ENCODE results near the gene NSMCE1.

DNA sequence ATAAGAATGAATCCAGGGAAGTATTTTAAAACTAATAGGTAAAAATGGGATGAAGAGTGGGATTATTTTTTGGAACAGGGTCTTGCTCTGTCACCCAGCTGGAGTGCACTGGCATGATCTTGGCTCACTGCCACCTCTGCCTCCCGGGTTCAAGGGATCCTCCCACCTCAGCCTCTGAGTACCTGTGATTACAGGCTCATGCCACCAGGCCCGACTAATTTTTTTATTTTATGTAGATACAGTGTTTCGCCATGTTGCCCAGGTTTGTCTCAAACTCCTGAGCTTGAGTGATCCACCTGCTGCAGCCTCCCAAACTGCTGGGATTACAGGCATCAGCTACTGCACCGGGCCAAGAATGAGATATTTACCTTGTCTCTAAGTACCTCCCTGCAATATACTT lies 22.1 kb downstream of the NSMCE1 start:
- TF ChIP-seq, protein P1, sequence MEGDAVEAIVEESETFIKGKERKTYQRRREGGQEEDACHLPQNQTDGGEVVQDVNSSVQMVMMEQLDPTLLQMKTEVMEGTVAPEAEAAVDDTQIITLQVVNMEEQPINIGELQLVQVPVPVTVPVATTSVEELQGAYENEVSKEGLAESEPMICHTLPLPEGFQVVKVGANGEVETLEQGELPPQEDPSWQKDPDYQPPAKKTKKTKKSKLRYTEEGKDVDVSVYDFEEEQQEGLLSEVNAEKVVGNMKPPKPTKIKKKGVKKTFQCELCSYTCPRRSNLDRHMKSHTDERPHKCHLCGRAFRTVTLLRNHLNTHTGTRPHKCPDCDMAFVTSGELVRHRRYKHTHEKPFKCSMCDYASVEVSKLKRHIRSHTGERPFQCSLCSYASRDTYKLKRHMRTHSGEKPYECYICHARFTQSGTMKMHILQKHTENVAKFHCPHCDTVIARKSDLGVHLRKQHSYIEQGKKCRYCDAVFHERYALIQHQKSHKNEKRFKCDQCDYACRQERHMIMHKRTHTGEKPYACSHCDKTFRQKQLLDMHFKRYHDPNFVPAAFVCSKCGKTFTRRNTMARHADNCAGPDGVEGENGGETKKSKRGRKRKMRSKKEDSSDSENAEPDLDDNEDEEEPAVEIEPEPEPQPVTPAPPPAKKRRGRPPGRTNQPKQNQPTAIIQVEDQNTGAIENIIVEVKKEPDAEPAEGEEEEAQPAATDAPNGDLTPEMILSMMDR (IDR thresholded peaks at IDR 0.05; ENCODE audit: low read length), result no peak
- TF ChIP-seq EZH2 (optimal IDR thresholded peaks at IDR 0.05; ENCODE audit: low read depth, low read length), result no peak
